ENCODE measurements around the gene EEF1AKMT2. TPM values are rescaled to one million over a fixed set of nuclear protein-coding genes. Genes with fewer than 3 reads are reported as not detected.
A peak's percentile ranks its signal among the peaks of the same experiment; 100 is the strongest.

The EEF1AKMT2 gene
- total RNA-seq, 6 donors from 2014 or later = 3.6 to 17.3 (median 11.4) TPM

DNA sequence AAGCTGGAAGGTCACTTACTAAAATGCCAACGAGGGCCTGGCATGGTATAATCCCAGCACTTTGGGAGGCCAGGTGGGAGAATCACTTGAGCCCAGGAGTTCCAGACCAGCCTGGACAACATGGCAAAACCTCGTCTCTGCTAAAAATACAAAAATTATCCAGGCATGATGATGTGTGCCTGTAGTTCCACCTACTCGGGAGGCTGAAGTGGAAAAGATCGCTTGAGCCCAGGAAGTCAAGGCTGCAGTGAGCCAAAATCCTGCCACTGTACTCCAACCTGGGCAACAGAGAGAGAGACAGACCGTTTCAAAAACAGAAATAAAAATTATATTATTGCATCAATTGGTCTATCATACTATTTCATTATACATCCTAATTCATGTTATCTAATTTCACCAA is 29.4 kb downstream of the EEF1AKMT2 start:
- H3K9me3 ChIP-seq = no peaks in the 10 kb centered on the region
- H3K4me1 ChIP-seq = no peaks in the 10 kb centered on the region
- no peaks in the 10 kb centered on the region for H3K27me3 ChIP-seq
- DNase-seq (no peak), ATAC-seq (ENCODE audit: low FRiP score in 2 of 2) (no peak)
- no peak overlapping the region for H3K4me3 ChIP-seq
- no peak overlapping the region for H3K27ac ChIP-seq
- WGBS, 2 donors = 90 to 93% methylated on average over 5 of the region's 5 CpGs
- TF ChIP-seq, protein P1, sequence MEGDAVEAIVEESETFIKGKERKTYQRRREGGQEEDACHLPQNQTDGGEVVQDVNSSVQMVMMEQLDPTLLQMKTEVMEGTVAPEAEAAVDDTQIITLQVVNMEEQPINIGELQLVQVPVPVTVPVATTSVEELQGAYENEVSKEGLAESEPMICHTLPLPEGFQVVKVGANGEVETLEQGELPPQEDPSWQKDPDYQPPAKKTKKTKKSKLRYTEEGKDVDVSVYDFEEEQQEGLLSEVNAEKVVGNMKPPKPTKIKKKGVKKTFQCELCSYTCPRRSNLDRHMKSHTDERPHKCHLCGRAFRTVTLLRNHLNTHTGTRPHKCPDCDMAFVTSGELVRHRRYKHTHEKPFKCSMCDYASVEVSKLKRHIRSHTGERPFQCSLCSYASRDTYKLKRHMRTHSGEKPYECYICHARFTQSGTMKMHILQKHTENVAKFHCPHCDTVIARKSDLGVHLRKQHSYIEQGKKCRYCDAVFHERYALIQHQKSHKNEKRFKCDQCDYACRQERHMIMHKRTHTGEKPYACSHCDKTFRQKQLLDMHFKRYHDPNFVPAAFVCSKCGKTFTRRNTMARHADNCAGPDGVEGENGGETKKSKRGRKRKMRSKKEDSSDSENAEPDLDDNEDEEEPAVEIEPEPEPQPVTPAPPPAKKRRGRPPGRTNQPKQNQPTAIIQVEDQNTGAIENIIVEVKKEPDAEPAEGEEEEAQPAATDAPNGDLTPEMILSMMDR (IDR thresholded peaks at IDR 0.05) = no peak
- TF ChIP-seq POLR2AphosphoS5 (IDR thresholded peaks at IDR 0.05) (no peak), POLR2A (IDR thresholded peaks at IDR 0.05) (no peak), EP300 (IDR thresholded peaks at IDR 0.05) (no peak)
- peaks cover 0 to 49% (median 15%) of the 10 kb centered on the region in 4 donors for H3K36me3 ChIP-seq

DNA sequence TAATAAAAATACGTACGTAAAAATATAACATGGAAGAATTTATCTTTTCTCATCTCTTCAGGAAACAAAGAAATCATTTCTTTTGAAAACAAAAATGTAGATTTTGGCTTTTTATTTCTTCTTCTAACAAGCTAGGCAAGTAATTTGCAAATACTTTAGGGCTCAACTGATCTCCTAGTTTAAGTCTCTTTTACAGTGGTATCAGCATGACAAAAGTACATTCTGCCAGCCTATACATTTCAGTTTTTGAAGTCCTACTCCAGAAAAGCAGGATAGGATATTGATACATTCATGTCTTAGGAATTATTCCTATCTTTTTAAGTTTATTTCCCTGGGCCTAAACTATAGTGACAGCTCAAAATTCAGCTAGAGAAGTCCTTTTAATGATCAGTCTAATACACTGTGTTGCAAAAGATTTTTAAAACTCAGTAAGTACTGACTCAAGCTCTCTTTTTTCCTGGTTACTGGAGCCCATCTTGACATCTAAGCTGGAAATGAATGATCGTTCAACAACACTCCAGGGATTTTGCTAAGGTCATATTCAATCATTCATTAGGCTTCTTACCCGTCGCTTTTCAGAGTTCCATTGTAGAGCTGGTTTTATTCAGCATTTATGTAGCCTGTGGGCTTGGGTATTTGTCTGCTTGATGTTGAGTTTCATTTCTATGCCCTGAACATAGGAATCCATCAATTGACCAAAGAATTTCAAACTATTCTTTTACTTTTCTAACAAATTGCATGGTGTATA is 35.4 kb downstream of the EEF1AKMT2 start:
- Histone ChIP-seq H3K4me3 (no peak overlapping the region), H3K9me3 (no peaks in the 10 kb centered on the region), H3K36me3 (peaks cover 0 to 32% (median 6%) of the 10 kb centered on the region in 4 donors), H3K27me3 (no peaks in the 10 kb centered on the region), H3K4me1 (peaks cover 0 to 10% (median 3%) of the 10 kb centered on the region in 4 donors), H3K27ac (peak overlapping the region in 2 of 4 donors; percentile 48 to 49)
- WGBS, 2 donors = 81 to 84% methylated on average over 5 of the region's 5 CpGs
- no peak for ATAC-seq (ENCODE audit: low FRiP score in 2 of 2)
- TF ChIP-seq POLR2AphosphoS5 (IDR thresholded peaks at IDR 0.05) (no peak), POLR2A (IDR thresholded peaks at IDR 0.05) (no peak), EP300 (IDR thresholded peaks at IDR 0.05) (no peak)
- TF ChIP-seq, protein P1 (IDR thresholded peaks at IDR 0.05) = no peak
- DNase-seq = no peak

DNA sequence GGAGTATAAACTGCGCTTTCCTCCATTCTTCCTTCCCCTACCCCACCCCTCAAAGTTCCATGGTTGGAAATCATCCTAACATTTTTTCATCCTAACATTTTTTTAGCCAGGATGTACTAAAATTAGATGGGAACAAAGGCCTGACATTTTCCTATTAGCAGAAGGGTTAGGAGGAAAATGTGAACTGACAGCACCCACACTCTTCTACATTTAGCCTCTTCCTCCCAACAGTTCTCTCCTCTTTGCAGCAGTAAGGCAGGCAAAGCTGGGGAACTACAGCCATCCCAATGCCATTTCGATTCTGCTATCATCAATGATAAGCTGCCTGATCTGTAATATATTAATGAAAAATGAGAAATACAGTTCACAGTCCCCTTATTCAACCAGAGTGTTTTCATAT is 36.1 kb downstream of the EEF1AKMT2 start:
- Histone ChIP-seq H3K27me3 (no peaks in the 10 kb centered on the region), H3K36me3 (peaks cover 0 to 32% (median 3%) of the 10 kb centered on the region in 4 donors), H3K4me1 (peaks cover 0 to 10% (median 3%) of the 10 kb centered on the region in 4 donors), H3K27ac (peak overlapping the region in 1 of 4 donors; percentile 48), H3K4me3 (no peak overlapping the region), H3K9me3 (no peaks in the 10 kb centered on the region)
- DNase-seq (no peak), ATAC-seq (ENCODE audit: low FRiP score in 2 of 2) (no peak)
- TF ChIP-seq POLR2A (IDR thresholded peaks at IDR 0.05) (no peak), POLR2AphosphoS5 (IDR thresholded peaks at IDR 0.05) (no peak), EP300 (IDR thresholded peaks at IDR 0.05) (no peak)
- TF ChIP-seq, protein P1 (IDR thresholded peaks at IDR 0.05) = no peak
- WGBS, 2 donors = 51 to 66% methylated on average over 2 of the region's 2 CpGs

DNA sequence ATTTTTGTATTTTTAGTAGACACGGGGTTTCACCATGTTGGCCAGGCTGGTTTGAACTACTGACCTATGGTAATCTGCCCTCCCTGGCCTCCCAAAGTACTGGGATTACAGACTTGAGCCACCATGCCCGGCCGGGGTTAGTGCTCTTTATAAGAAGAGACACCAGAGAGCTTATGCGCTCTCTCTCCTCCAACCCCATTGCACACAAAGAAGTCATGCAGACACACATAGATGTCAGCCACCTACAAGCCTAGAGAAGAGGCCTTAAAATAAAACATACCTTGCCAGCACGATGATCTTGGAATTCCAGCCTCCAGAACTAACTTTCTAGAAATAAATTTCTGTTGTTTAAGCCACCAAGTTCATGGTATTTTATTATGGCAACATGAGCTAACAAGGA is 37.5 kb downstream of the EEF1AKMT2 start:
- Histone ChIP-seq H3K9me3 (no peaks in the 10 kb centered on the region), H3K27me3 (no peaks in the 10 kb centered on the region), H3K4me3 (no peak overlapping the region), H3K36me3 (peaks cover 0 to 20% (median 1%) of the 10 kb centered on the region in 4 donors), H3K4me1 (peaks cover 0 to 10% (median 3%) of the 10 kb centered on the region in 4 donors), H3K27ac (no peak overlapping the region)
- TF ChIP-seq EP300 (IDR thresholded peaks at IDR 0.05) (no peak), POLR2A (IDR thresholded peaks at IDR 0.05) (no peak), POLR2AphosphoS5 (IDR thresholded peaks at IDR 0.05) (no peak)
- TF ChIP-seq, protein P1 (IDR thresholded peaks at IDR 0.05) = no peak
- ATAC-seq (ENCODE audit: low FRiP score in 2 of 2) (no peak), DNase-seq (no peak)
- WGBS, 2 donors = 94 to 99% methylated on average over 5 of the region's 5 CpGs
